EH (cell line): ENCODE results near the gene DMRT1.
A peak's percentile ranks its signal among the peaks of the same experiment; 100 is the strongest.

Source experiments
- DNase-seq: peaks from one replicate; pipeline ENCODE4 v3.0.0-alpha.2; 2015; ENCODE audit warnings: low read depth

DMRT1 gene

DNA sequence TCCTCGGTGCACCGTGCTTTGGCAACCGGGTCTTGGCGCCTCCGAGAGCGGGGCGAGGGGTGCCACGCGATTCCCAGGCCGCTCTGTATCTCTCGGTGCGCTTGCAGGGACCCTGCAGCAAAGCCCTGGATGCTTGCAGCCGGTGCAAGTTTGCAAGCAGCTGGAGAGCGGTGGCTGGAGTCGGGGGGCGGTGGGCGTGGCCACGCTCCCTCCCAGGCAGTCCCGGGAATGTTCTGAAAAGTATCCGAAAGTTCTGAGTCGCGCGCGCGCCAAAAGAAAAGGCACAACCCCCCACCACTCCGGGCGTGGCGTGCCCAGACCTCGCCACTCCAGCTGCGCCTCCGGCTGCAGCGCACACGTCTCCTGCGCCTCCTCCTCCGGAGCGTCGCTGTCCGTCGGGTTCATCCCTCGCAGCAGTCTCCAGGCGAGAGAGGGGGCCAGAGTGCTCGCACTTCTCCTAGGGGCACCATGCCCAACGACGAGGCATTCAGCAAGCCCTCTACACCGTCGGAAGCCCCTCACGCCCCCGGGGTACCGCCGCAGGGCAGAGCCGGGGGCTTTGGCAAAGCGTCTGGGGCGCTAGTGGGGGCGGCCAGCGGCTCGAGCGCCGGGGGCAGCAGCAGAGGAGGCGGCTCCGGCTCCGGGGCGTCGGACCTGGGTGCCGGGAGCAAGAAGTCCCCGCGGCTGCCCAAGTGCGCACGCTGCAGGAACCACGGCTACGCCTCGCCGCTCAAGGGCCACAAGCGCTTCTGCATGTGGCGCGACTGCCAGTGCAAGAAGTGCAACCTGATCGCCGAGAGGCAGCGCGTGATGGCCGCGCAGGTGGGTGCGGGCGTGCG is at the start of gene DMRT1:
TSS of gene DMRT1 (plus strand) at position 327 of the 839 bp plus-strand sequence. CDS start at position 469, 142 bp downstream.
- no peak for DNase-seq

DNA sequence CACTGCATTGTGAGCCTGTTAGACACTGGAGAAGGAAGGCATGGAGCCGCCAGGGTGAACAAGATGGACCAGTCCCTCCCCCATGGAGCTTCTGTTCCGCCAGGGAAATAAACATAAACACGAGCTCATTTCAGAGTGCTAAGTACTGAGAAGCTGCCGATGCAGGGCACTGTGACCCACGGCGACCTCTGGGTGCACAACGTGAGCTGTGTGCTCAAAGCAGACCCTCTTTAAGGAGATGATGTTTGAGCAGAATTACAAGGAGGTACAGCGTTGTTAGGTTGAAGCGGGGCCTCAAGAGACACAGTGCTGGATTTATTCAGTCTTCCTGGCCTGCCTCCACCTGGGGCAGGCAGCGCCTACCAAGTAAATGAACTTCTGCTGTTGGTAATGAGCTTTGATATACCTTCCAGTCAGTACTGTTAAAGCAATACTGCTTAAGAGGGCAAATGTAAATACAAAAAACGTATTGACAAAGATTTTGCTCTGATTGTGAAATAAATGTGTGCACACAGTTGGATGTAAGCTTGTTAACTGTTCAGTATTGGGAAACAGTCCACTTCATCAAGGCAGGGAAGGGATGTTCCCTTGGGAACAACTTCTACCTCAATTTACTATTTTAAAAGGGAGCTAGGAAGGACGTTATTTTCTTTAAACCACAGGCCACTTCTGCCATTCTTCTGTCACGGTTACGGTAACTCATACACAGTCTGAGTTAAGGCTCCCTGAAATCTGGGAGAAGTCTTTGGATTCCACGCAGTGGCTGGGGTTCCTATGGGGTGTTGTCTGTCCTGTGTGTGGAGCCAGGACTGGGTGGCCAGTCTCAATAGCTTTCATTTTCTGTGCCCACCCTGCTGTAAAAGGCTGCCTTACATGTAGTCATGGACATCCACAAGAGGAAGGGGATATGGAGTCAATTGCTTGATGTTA is 48.9 kb upstream of the DMRT1 start:
- DNase-seq, result no peak

DNA sequence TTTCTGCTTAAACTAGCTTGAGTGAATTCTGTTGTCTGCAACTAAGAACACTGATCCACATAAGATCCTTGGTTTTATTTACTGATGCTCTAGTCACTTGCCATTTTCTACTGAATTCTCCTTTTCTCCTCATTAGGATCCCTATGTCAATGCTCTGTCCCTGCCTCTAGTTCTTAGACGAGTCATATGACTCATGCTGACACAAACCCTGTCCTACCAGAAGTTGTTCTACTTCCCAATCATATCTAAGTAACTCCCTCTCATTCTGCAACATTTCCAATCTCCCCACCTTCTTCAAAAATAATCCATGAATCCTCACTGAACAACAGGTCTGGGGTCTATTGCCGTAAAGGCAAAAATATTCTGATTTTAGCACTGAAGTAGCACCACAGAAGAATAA is 47.1 kb upstream of the DMRT1 start:
- no peak for DNase-seq

DNA sequence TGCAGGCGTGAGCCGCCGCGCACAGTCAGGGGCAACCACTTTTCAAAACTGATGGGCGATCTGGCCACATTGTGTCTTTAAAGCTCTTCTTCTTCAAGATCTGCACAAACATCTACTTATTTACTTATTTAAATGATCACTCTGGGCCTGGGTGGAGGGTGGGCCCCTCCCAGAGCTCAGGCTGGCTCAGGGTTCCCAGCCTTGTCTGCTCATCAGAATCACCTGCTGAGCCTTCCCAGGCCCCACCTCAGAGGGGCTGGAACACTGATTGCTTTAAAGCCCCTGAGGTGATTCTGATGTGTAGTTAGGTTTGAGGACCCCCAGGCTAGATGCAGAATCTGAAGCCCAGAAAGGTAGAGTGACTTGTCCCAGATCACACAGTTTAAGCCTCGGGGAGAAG is 45.6 kb upstream of the DMRT1 start:
- no peak for DNase-seq

DNA sequence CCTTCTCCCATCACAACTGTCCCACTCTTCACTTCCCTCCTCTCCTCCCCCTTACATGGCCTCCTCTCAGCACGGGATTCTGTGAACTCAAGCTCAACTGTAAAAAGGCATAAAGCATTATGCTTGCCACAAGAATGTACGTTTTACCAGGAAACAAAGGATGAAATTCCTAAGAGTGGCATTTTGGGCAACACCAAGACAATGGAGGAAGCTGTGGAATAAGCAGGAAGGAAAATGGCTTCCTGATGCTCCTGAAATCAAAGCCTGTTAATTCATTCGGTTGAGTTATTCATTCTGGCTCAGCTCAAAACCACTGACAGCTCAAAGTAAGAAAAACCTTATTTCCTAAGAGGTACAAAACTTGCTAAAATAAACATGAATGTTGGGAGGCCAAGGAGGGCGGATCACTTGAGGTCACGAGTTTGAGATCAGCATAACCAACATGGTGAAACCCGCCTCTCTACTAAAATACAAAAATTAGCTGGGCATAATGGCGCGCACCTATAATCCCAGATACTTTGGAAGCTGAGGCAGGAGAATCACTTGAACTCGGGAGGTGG is 40.8 kb upstream of the DMRT1 start:
- DNase-seq, result no peak

DNA sequence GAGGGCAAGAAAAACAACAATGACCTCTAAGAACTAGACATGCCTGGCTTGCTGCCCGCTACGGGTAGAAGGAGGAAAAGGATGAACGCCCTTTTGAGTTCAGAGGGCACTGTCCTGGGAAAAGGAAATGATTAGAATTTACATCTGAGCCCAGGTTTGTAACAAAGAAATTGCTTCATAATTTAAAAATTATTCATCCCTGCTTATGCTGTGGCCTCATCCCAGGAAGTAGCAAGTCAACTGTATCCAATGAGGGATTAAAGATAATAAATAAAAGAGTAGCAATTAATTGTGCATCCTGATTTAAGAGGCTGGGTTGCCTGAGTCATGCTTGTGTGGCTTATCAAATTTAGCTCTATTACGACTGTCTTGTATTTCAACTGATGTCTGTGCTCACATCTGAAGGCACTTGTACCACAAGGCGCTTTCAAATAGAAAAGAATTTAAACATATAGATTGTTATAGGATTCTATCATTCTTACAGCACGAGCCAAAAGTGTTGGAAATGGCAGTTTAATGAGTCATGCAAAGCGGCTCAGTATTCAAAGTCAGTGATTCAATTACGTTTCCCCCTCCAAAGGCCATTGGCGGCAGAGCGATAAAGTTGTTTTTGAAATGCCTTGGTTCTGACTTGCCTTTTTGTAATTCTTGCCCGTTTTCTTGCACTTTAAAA is 40.0 kb upstream of the DMRT1 start:
- DNase-seq, result peak; percentile 72

DNA sequence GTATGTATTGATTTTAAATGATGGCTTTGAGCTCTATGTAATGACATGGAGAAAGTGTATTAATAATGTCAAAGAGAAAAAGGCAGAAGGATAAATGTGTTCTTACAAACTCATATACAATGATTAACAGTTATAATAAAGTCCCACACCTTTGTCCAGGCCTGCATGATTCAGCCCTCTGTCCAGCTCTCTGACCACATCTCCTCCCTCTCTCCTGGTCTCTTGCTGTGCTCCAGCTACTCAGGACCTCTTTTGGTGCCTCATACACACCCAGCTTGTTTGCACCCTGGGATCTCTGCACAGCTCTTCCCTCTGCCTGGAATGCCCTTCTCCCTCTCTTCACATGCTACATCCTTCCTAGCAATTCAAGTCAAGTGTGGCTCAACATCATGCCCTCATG is 37.5 kb upstream of the DMRT1 start:
- DNase-seq, result no peak

DNA sequence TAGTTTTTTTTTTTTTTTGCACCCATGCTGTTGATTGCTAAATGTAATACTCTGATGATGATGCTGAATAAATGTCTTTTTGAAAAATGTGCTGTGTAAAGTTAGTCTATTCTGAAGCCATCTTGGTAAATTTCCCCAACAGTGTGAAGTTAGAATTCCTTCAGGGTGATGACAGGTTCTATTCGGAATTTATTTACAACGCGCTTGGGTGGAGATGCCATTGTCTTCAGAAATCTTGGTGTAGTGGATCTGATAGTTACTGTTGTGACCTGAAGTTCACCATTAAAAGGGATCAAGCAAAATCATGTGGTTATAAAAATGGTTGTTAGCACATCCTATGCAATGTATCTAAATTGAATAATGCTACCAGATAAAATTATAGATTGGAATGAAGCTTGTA is 36.3 kb upstream of the DMRT1 start:
- peak; percentile 8 for DNase-seq

DNA sequence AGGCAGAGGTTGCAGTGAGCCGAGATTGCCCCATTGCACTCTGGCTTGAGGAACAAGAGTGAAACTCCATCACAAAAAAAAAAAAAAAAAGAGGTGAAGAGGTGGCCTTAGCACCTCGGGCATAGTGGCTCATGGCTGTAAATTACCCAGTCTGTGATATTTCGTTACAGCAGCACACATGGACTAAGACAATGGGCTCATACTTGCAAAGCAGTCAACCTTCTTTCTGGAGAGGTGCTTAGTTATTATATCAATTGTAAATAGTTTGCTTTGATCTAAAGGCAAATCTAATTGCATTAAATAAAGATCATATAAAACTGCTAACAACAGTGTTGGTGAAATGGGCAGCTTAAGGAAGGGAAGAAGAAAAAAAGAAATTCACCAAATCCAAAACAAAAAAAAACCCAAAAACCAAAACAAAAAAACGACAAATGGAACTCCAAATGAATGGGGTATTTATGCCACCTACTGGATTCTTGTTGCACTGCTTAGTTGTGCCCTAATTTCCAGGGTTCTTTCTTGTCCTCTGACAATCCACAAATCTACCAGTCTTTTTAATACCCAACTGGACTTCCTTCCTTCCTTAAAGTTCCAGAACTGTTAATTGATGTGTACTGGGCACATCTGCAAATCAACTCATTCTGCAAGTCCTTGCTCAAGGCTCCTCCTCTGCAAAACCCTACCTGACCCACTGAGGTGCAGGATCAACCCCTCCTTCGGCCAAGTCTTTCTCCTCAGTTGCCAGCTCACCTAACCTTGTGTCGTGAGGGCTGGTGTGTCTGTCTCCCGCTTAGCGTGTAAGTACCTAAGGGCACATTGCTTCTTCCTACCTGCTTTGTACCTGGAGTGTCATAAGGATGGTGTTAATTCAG is 35.0 kb upstream of the DMRT1 start:
- peak; percentile 48 for DNase-seq

DNA sequence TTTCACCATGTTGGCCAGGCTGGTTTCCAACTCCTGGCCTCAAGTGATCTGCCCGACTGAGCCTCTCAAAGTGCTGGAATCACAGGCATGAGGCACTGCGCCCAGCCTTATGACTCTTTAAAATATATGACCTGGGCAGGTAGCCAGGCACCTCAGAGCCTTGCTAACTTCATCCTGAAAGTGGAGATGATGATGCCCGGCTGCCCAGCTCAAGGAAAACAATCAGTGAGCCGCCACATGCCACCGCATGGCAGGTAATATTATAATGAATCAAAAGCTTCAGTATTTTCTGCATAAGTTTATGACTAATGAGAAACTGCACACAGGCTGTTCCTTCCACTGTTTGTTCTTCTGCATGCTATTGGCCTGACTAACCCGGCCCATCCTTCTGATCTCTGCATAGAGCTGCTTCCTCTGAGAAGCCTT is 30.4 kb upstream of the DMRT1 start:
- peak; percentile 25 for DNase-seq

DNA sequence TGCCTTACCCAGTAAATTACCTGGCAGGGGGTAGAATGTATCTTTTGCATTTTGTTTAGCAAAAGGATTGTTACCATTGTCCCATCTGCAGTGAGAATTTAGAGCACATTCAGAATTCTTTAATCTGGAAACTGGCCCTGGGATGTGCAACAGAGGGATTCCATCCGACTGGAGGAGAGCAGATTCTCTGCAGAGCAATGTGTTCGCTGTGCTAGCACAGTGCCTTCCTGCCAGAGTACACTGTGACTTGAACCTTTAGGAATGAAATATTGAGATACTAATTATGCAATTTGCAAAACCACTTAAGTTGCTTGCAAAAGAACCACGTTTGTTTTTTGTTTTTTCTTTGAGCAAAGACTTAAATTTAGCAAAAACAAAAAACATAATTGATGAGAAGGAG is 22.5 kb upstream of the DMRT1 start:
- DNase-seq, result no peak

DNA sequence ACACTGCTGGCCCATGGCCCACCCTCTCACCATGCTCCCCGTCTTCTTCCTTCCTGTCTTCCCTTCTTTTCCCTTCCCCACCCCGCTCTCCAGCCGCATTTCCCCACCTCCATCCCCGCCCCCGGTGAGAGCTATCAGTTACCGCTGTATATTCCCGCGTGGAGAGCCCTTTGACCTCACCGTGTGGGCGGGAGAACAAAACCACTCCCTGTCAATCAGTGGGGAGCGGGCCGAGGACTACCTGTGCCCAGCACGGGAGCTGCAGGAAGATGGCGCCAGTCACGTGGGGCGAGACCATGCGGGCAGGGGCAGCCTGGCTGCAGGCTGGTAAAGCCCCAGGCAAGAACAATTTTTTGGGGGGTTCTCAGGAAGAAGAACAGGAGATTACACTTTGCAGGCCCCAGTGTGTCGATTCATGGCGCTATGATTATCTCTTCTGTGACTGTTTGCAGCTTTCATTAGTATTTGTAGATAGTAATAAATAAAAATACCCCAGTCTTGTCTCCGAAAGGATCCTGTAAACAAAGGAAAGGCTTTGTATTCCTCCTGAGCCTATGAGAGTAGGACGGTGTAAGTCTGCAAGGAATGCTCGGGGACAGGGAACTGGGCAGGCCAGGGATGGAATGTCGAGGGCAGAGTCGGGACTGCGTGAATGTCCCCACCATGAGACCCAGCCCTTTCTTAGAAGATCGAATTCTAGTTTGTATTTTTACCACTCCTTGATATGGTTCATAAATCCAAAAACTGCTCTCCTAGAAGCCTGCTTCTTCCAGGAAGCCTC is 14.8 kb upstream of the DMRT1 start:
- no peak for DNase-seq

DNA sequence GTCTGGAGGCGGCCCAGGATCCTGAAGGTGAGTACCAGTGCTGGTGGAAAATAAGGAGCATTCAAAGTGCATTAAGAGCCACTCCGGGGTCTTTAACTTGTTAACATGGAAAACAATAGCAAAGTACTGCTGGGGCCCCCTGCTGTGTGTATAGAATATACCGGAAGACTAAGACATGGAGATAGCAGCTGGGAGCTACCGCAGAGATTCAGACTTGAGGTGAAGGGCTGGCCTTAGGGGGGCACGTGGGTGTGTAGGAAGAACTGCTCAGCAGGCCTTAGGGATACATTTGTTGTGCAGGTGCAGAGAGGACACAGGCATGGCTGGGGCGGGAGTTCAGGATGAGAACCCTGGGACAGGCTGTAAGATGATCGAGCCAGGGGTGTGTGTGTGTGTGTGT is 1.2 kb upstream of the DMRT1 start:
- no peak for DNase-seq

DNA sequence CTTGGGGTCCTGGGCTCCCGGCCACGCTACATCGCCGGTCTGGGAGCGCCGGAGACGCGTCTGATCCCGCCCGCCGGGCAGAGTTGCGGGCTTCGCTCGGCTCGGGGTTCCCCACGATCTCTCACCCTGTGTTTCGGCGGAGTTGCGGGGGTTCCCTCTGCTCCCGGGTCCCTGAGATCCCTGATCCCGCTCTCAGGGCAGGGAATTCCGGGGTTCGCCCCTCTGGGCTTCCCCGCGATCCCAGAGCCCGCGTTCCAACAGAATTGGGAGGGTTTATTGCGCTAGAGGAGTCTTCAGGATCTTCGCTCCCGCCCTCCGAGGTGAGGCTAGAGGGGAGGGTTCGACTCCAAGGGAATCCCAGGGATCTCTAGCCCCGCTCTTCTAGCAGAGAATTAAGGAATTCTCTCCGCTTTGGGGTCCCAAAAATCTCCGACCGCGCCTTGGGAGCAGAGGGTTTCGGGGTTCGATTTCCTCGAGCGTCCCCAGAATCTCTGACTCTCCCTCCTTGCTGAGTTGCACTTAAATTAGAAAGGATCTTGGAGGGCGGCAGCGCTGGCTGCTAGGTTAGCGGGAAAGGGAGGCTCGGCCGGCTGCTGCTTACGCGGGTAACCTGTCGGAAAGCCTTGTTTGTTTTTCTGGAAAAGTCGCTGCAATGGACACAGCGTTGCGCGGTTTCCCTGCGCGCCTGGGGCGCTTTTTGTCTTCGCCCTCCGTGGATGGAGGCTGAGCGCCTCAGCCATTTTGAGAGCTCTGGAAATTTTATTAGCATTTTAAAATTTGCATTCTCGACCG is 1.3 kb downstream of the DMRT1 start:
- no peak for DNase-seq

DNA sequence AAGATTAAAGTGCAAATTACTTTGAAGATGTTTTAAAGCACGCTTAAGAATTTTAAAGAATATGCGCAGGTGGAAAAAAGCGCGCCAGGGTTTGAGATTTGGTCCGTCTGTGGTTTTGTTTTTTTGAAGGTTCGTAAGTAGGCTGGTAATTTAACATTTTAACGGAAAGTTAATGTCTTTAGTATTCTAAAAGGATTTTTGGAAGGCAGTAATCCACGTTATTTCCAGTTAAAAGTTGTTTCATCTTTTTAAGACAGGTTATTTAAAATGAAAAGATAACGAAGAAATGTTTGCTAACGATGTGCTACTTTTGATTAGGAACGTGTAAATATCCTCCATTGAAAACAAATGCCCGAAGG is 1.9 kb downstream of the DMRT1 start:
- DNase-seq, result no peak

DNA sequence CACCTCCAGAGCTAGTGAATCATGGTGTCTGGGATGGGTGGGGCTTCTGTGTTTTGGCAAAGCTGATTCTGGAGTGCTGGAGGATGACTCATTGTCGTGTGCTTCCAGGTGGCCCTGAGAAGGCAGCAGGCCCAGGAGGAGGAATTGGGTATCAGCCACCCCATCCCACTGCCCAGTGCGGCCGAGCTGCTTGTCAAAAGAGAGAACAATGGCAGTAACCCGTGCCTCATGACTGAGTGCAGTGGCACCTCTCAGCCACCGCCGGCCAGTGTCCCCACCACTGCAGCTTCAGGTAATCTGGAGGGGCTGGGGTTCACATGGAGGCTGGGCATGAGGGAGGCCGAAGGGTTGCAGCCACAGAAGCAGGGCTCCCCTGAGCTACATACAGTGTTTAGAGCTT is 5.4 kb downstream of the DMRT1 start:
- DNase-seq, result no peak

DNA sequence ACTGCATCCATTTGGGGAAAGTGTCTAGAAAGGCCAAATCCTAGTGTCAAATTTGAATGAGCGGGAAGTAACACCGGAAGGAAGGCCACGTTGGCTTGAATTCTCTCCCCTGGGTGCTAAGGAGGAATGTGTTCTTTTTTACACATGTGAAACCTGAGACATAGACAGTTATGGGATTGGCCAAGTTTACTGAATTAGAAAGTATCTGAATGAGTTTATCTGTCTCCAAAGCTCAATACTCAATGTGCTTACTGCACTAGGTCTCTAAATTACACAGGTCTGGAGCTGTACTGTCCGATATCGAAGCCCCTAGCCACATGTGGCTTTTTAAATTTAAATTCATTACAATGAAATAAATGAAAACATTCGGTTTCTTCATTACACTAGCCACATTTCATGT is 6.0 kb downstream of the DMRT1 start:
- DNase-seq, result no peak

DNA sequence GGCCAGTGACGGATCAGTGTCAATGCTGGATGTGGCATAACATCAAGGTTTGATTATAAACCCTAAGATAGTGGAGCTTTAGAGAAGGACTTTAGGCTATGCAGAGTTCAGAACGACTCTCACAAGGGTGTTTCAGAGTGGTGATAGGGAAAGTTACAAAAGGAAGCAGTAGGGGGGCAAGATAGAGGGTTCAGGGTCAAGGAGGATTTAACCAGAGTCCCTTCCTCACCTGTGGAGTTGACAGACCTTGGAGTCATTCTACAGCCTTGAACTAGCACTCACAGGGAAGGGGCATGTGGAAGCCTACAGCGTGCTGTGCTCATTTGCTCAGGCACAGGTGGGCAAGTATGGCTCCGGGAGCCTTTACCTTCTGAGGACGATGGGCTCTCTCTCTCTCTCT is 7.9 kb downstream of the DMRT1 start:
- DNase-seq, result no peak

DNA sequence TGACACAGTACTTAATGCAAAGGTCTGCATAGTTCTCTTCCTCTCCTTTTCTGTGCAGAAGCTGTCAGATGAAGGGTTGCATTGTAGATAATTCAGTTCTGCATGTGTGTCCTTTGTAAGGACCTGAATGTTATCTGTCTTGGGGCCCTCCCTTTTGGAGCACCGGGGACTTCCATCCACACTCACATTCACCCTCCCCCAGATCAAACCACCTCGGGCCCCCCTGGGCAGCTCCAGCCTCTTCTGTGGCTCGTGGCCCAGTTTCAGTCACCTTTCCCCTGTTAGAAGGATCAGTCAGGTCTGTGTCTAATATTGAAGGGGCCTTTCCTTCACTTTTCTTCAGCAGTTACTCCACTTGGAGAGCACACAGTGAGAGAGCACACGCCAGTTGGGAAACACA is 11.0 kb downstream of the DMRT1 start:
- DNase-seq, result no peak

DNA sequence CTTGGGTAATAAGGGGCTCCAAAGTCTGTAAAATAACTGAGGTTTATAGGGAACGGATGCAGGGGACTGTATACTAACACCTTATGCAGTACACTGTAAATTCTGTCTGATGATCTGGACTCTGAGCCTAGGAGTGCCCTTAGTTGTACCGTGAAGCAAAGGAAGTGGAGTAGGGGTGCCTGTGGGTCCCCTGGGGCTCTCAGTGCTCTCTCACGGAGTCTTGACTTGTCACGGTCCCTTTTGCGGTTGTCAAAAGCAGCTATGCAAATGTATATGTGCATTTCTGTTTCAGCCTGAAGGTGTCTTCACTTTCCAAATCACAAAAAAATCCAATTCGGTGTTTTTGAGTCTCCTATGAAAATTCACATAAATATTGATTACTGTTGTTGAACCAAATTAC is 17.8 kb downstream of the DMRT1 start:
- DNase-seq, result no peak
